Raji (cell line): ENCODE data around the gene BEGAIN.

Experiments used
- POLR2A ChIP-seq: IDR thresholded peaks from 2 replicates; pipeline ENCODE4 v1.6.1; 2011; ENCODE audit warnings: low read depth, low read length, control low read depth; ENCODE audit not compliant: insufficient read depth

Gene BEGAIN

DNA sequence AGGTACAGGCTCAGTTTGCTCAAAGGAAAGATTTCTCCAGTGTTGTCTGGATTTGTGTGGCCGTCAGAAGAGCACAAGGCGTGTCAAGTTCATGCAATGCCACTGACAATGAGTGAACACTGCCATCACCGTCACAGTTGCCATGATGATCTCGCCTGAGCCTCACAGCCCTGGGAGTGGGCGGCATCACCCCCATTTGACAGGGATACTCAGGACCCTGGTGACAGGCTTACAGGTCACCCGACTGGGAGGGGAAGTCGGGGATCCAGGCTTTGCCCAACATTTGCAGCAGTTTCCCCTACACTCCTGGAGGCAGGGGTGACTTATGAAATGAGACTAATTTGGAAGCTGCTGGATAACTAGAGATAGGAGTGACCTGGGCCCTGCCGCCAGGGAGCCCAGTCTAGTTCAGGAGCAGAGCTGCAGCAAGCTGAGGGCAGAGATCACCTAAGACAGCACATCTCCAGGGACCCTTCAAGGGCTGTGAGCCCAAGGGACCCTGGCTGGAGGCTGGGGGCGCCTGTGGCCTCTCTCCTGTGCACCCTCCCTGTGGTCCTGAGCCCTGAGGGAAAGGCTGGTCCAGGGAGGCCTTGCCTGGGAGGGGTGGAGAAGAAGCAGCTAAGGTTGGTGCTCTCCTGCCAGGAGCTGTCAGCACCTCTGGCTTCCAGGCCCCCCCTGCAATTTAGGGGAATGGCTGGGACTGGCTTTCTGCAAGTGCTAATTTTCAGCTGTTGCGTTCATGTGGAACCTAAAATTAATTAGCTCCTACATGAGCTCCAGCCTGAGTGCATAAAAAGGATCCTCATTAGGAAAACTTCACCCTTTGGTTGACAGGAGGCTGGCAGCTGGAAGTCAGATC is 32.4 kb upstream of the BEGAIN start:
- TF ChIP-seq POLR2A = no peak

DNA sequence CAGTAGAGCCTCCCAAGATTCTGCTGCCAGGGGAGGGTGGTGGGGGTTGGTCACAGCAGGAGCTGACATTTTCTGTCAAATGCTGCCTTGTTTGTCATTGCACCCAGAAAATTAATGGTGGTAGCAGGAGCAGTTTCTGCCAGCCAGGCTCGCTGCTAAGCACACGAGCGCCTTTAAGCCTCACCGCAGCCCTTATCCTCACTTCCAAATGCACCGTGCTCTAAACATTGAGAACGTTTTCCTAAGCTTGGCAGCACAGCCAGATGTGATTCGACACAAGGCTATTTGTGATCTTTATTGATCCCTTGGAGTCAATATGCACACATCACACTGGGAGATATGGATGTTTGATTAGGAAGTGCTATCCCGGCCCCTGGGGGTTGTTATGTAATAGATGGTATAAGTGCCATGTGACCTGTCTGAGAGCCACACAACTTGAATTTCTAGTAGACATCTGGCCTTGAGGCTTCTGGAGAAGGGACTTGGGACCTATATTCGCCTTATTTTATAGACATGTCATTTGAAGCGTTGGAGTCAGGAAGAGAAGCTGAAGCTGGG is 31.6 kb upstream of the BEGAIN start:
- TF ChIP-seq POLR2A = no peak

DNA sequence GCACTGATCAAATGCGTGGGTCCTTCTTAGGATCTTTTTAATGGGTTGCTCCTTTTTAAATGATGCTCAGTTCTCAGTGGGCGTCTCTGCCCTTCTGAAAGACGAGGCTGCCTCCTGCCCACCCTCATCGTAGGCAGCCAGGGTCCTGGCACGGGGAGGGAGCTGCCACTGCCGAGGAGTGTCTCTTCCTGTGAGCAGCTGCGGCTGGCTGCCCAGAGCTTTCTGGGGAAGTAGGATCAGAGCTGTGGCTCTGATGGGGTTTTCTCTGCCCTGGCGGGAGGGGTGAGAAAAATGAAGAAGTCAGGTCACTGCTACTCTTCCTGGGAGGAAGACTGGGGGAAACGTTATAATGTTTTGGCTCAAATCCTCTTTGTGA is 31.1 kb upstream of the BEGAIN start:
- no peak for TF ChIP-seq POLR2A

DNA sequence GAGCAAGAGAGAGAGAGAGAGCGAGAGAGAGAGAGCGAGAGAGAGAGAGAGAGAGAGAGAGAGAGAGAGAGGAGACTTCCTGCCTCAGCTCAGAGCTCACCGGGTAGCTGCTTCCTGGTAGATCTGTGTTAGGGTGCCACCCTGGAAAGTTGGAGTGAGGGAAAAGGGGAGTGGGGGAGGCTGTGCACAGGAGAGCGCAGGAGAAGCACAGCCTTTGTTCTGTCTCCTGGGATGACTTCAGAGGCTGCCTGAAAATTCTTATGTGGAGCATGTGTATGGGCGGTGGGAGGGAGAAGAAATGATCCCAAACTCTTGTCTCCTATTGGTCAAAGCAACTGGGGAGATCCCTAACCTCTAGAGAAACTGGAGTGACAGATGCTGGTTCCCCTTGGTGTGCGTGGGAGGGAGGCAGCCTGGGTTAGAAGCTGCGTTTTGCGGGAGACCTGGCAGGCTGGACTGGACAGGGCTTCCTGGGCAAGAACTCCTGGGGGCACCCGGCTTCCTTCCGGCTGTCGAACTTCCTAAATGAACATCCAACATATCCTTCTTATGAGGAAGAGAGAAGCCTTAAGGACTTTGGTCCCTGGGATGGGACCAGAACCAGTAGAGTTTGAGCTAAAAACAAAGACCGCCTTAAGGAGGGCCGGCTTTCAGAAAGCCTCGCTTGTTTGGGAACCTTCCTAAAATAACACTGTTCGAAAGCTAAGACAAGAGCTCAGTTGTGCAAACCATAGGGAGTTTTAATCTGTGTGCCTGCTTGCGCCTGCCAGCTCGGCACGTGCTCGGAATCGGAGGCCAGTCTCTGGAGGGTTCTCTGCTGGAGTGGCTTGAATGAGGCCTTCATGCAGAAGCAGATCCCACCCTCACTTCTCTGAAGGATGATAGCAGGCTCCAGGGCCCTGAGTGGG is 30.4 kb upstream of the BEGAIN start:
- TF ChIP-seq POLR2A = no peak

DNA sequence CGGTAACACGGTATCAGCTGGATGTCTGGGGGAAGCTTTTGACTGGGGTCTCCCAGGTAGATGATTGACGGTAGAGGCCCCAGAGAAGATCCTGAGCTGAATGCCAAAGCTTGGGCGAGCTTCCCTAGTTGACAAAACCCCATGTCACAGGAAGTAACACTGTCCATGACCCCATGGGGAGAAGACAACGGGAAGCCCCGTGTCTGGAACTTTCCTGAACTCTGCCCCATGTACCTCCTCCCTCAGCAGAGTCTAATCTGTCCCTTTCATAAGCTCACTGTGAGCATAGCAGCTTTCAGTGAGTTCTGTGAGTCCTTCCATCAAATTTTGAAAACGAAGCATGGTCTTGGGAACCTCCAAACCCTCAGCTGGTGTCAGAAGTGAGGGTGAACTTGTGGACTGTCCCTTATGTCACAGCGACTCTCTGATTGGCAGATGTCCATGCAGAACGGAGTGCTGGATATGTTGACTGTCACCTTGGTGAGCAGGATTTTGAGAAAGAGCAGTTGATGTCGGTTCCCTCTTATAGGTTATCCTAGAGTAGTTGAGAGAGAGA is 29.7 kb upstream of the BEGAIN start:
- no peak for TF ChIP-seq POLR2A

DNA sequence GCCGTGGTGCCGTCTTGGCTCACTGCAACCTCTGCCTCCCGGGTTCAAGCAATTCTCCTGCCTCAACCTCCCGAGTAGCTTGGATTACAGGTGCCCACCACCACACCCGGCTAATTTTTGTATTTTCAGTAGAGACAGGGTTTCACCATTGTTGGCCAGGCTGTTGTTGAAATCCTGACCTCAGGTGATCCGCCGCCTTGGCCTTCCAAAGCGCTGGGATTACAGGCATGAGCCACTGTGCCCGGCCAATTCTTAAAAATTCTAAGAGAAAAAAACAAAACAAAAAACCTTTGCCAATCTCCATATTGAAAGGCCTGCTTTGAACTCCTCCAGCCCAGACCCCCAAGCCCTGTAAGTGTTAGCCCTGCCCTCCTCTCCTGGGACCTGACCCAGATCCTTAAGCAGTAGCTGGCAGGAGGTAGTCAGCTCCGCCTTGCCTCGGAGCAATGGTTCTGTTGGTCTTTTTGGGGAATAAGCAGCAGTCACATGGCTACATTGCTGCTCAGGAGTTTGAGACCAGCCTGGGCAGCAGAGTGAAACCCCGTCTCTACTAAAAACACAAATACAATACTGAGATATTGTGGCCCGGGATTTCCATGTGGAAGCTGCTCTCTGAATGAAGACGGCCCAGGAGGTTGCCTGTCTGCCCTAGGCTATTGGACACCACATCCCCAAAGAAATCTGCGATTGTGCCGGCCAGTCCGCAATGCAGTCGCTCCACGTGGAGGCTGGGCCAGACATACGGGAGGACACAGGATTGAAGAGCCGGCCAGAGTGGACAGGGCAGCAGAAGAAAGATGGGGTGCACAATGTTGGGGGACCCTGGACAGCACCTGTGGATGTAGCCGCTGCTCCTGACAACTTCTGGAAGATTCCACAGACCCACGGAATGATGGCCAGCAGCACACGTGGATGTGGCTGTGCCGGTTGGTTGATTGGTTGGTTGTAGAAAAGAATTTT is 28.8 kb upstream of the BEGAIN start:
- no peak for TF ChIP-seq POLR2A

DNA sequence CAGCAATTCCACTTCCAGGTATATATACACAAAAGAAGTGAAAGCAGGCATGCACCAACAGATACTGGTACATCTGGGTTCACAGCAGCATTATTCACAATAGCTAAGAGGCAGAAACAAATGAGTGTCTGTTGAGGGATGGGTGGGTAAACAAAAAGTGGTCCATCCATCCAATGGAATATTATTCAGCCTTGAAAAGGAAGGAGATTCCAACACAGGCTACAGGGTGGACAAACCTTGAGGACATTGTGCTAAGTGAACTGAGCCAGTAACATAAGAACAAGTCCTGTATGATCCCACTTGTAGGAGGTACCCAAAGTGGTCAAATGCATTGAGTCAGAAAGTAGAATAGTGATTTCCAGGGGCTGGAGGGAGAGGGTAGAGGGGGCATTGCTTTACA is 27.6 kb upstream of the BEGAIN start:
- no peak for TF ChIP-seq POLR2A

DNA sequence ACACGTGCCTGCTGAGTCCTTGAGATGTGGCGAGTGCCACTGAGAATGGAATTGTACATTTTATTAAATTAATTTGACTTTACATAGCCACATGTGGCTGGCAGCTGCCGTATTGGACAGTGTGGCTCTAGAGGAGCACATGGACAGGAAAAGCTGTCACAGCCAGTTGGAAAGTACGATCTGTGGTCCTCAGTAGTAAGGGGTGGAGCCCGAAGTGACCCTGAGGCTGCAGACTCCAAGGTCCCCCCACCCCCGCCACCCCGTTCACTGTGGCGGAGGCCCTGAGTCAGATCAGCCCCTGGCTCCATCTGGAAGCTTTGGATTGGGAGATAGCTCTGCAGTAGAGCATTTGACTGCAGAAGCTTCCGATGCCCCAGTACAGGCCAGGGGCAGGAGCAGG is 25.8 kb upstream of the BEGAIN start:
- TF ChIP-seq POLR2A = no peak

DNA sequence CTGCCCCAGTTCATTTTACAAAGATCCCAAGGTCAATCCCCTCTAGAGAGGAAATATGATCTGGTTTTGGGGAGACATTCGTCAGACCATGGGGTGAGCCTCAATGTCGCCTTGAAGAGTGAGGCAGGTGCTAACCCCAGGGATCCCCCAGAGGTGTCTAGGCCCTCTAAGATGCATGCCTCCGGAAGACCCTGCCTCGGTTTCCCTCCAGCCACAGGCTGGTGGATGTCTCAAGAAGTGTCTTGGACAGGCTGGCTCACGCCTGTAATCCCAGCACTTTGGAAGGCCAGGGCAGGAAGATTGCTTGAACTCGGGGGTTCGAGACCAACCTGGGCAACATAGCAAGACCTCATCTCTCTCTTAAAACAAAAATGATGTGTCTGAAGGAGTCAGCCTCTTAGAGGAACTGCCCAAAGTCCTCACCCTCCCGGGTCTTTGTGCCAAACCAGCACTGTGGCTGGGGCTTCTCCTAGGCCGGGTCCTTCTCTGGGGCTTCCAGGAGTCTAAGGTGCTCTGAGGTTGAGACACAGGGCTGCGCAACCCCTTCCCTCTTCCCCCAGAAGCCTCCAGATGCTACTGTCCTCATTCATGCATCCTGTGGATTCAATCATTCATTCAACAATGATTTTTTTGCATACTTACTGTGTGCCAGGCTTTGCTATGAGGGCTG is 24.7 kb upstream of the BEGAIN start:
- no peak for TF ChIP-seq POLR2A

DNA sequence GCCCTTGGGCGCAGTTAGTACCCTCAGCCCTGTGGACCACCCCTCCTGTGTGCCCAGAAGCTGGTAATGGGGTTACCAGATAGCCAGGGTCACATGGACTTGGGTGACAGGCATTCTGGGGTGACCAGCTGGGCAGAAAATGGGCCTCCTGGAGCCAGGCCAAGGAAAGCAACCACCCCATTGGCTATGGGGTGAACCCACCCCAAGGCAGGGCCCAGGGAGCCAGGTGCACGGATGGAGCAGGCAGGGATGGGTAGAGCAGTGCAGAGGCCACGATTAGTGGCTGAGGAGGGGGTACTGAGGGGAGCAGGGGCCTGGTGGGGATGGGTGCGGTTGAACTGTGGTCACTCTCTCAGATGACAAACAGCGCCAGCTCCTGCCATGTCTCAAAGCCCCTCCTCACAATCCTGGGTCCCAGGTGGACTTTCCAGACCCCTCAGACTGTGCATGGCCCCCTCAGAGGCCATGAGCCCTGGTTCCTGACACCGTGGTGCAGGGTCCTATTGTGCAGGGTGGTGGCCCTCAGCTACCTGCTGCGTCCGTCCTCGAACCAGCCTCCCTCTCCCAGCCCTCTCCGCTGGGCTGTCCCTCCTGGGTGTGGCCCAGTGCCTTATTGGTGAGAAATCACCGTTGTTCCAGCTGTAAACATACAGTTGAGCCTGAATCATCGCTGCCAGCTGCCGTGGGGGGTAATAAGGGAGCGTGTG is 23.4 kb upstream of the BEGAIN start:
- TF ChIP-seq POLR2A = no peak

DNA sequence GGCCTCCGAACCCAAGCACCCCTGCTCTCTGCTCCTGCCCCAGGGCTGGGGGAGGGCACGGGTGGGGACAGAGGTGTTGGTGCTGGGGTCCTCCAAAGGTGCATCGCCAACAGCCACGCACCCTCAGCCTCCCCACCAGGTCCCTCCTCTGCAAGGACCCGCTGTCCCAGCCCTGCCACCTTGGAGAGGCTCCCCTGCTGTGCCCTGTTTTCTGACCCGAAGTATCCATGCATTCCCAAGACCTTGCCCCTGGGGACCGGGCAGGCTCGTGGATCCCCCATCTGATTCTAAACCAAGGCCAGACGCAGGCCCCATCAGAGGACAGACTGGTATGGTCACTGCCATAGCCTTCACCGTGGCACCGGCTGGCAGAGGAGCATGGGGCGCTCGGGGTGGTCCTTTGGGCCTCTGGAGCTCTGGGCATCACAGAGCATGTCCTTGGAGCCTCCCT is 22.7 kb upstream of the BEGAIN start:
- TF ChIP-seq POLR2A = no peak

DNA sequence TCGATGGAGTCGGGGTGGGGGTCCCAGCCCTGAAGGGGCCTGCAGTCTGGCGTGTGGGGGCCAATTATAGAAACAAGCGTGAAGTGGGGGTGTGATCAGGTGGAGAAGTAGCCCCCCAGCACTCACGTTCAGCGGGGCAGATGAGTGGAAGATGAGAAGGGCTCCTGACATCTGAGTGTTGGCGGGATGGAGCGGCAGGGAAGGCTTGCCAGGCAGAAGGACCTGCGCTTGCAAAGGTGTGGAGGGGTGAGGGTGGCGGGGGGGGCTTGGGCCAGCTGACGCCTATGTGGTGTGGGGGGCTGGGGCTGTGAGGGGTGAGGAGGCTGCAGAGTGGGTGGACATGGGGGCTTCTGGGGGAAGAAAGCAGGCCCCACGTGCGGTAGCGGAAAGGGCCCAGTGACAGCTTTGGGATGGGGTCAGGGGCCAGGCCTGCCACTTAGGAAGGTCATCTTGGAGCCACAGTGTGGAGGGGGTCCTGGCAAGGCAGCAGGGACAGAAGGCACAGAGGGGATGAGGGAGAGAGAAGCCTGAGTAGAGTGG is 22.2 kb upstream of the BEGAIN start:
- no peak for TF ChIP-seq POLR2A
